Suppressor macrophage (primary cell): ENCODE data around the gene CDR2L.
"Not testable (repeated sequence)": the region's sequence is repeated elsewhere in the genome, so short reads cannot be mapped to it uniquely, and the experiment has no call there.

ENCODE experiments used
- DNase-seq, 4 experiments: peaks; one replicate each; pipeline ENCODE4 v3.0.0-alpha.2; 2020 to 2022

CDR2L gene

GRCh38 chr17:75011401-75012095 lies 24.1 kb downstream of the CDR2L start:
- DNase-seq, result no peak

- no peak for DNase-seq
Observed at GRCh38 chr17:75012096-75012345, 24.6 kb downstream of the CDR2L start.

- peak; percentile 86 to 94 (median 90) for DNase-seq
Observed at GRCh38 chr17:75012346-75013091, 25.1 kb downstream of the CDR2L start, which contains the start of gene MRPL58. MRPL58 (plus strand) TSS chr17:75012670; CDS start chr17:75012687, 17 bp downstream.

- no peak for DNase-seq
Observed at GRCh38 chr17:75013092-75013559, 25.7 kb downstream of the CDR2L start.

GRCh38 chr17:75019146-75019545 lies 31.7 kb downstream of the CDR2L start:
- no peak for DNase-seq

- no peak for DNase-seq
Observed at GRCh38 chr17:75019710-75020109, 32.3 kb downstream of the CDR2L start.

- no peak for DNase-seq
Observed at GRCh38 chr17:75020331-75021110, 33.1 kb downstream of the CDR2L start.

GRCh38 chr17:75024686-75025397 lies 37.4 kb downstream of the CDR2L start:
- DNase-seq, result no peak

GRCh38 chr17:75025398-75025734 lies 37.9 kb downstream of the CDR2L start:
- not testable (repeated sequence) for DNase-seq

GRCh38 chr17:75026650-75027049 lies 39.2 kb downstream of the CDR2L start:
- DNase-seq, result peak; percentile 52 to 72 (median 62)

GRCh38 chr17:75030161-75030560 lies 42.7 kb downstream of the CDR2L start:
- no peak for DNase-seq

GRCh38 chr17:75031972-75032719 lies 44.7 kb downstream of the CDR2L start:
- DNase-seq, result peak; percentile 80 to 89 (median 86)

- DNase-seq, result peak in 1 of 4 experiments; percentile 13
Observed at GRCh38 chr17:75032720-75033280, 45.4 kb downstream of the CDR2L start.

- DNase-seq, result peak; percentile 92 to 98 (median 92)
Observed at GRCh38 chr17:75033346-75034235, 46.2 kb downstream of the CDR2L start.

- DNase-seq, result peak; percentile 90 to 91 (median 90)
Observed at GRCh38 chr17:75034236-75034908, 46.9 kb downstream of the CDR2L start.

- peak; percentile 82 to 91 (median 85) for DNase-seq
Observed at GRCh38 chr17:75036643-75037268, 49.3 kb downstream of the CDR2L start.

- DNase-seq, result peak in 3 of 4 experiments; percentile 12 to 43 (median 20)
Observed at GRCh38 chr17:75039238-75039637, 51.8 kb downstream of the CDR2L start.

GRCh38 chr17:75041656-75042280 lies 54.3 kb downstream of the CDR2L start:
- no peak for DNase-seq

- DNase-seq, result not testable (repeated sequence)
Observed at GRCh38 chr17:75043789-75044188, 56.4 kb downstream of the CDR2L start.
